ENCODE results near the gene SERP2.

The SERP2 gene

DNA sequence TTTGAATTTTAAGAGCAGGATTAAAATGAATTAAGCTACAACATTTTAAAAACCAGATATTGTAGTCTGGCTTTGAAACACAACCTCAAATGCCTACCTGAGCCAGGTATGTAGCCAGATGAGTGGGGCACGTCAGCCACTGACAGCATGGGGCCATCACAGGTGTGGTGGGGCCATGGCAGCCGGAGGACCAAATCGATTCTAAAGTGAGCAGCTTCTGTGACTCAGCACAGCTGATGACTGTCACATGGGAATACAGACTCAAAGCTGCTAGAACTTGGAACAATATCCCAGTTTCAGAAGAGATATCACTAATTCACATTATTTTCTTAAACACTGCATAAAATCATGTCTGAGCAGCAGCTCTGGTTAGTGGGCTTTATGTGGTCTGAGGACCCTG is 52.8 kb downstream of the SERP2 start:
- no peaks in the 10 kb centered on the region for H3K9me3 ChIP-seq
- H3K4me1 ChIP-seq: peaks cover 0 to 10% (median 0%) of the 10 kb centered on the region in 4 donors
- intact Hi-C loops (cut with DNase I; ENCODE audit: low total_unique reads): no loop called here
- H3K4me3 ChIP-seq: no peak overlapping the region
- H3K36me3 ChIP-seq: no peaks in the 10 kb centered on the region
- TF ChIP-seq CTCF (IDR thresholded peaks at IDR 0.05): no peak
- H3K27me3 ChIP-seq: no peaks in the 10 kb centered on the region
- no peak overlapping the region for H3K27ac ChIP-seq
- no peak for DNase-seq

DNA sequence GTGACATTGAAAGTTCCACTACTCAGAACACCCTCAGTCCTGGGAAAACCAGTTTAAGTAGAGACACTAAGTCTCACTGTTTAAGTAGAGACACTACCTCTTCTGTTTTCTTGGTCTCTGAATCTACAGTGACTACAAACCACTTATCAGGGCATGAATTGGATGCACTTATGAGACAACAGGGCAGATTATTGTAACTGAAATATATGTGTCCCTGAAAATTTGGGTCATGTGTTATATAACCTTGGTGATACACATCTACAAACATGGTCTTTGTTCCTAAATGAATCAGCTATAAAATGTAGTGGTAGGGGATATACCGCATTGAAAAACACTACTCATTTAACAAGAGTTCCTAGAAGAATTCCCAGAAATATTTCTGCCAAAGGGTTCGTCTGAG is 55.7 kb downstream of the SERP2 start:
- intact Hi-C loops (cut with DNase I; ENCODE audit: low total_unique reads): no loop called here
- H3K4me3 ChIP-seq: no peak overlapping the region

GRCh38 chr13:44431150-44431549 is 57.5 kb downstream of the SERP2 start:
- no peak overlapping the region for H3K4me3 ChIP-seq
- H3K27me3 ChIP-seq: no peaks in the 10 kb centered on the region
- no peak for DNase-seq
- H3K4me1 ChIP-seq: peaks cover 0 to 35% (median 1%) of the 10 kb centered on the region in 4 donors
- no peak for TF ChIP-seq CTCF (IDR thresholded peaks at IDR 0.05)
- intact Hi-C loops (cut with DNase I; ENCODE audit: low total_unique reads): no loop called here
- H3K36me3 ChIP-seq: peaks cover 16 to 31% (median 25%) of the 10 kb centered on the region in 3 donors
- H3K9me3 ChIP-seq: no peaks in the 10 kb centered on the region
- no peak overlapping the region for H3K27ac ChIP-seq

More for the DNA sequence above, 55.7 kb downstream of the SERP2 start:
- DNase-seq: no peak
- Histone ChIP-seq H3K27ac (peak overlapping the region in 1 of 2 donors; percentile 25), H3K36me3 (peaks cover 10 to 18% (median 14%) of the 10 kb centered on the region in 3 donors), H3K27me3 (no peaks in the 10 kb centered on the region), H3K4me1 (peaks cover 0 to 35% (median 1%) of the 10 kb centered on the region in 4 donors), H3K9me3 (no peaks in the 10 kb centered on the region)
- TF ChIP-seq CTCF (IDR thresholded peaks at IDR 0.05): no peak

GRCh38 chr13:44432650-44433049 is 59.0 kb downstream of the SERP2 start:
- no peak for TF ChIP-seq CTCF (IDR thresholded peaks at IDR 0.05)
- Histone ChIP-seq H3K27ac (peak overlapping the region; percentile 90 to 94), H3K27me3 (no peaks in the 10 kb centered on the region), H3K9me3 (no peaks in the 10 kb centered on the region), H3K36me3 (peaks cover 16 to 31% (median 25%) of the 10 kb centered on the region in 3 donors), H3K4me1 (peaks cover 0 to 36% (median 4%) of the 10 kb centered on the region in 4 donors), H3K4me3 (peak overlapping the region; percentile 63 to 84)
- DNase-seq: no peak
- intact Hi-C loops (cut with DNase I; ENCODE audit: low total_unique reads): no loop called here

DNA sequence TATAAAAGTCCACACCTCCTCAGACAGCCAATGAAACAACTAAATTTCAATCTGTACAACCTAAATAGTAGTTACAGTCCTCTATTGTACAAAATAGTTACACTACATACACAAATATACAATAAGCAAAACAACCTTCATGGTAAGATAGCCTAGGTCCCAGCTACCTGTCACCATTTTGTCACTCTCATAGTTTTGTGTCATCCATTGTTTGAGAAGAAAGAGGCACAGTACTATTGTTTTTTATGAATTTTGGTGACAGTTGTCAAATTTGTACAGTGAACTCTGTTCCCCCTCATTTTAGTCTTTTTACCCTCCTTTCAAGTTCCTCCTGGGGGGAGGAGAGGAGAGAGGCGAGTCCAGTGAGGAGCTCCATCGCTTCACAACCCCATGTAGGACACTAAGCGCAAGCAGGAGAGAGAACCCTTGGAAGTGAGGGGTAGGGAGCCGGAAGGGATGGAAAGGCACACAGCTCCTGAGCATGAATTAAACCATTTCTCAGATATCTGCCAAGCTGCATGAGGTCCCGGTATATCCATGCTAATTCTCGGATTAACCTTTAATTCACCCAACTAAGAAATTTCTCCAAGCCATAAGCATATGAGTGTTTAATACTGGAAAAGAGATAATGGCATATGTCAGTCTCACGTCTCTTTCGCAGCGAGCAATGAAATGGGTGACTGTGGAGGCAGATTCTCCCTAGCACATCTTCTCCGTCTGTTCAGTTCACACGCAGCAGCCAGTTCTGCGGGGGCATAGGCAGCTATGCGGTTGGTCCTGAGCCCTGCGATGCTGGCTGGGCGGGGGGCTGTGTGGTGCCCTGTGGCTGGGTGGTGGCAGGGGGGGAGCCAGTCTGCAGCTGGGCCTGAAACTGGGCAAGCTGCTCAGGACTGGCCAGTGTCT is 60.5 kb downstream of the SERP2 start:
- no peak for DNase-seq
- Histone ChIP-seq H3K9me3 (no peaks in the 10 kb centered on the region), H3K4me3 (peak overlapping the region; percentile 63 to 84), H3K4me1 (peaks cover 0 to 43% (median 6%) of the 10 kb centered on the region in 4 donors), H3K36me3 (peaks cover 16 to 31% (median 25%) of the 10 kb centered on the region in 3 donors), H3K27me3 (no peaks in the 10 kb centered on the region), H3K27ac (peak overlapping the region; percentile 90 to 94)
- TF ChIP-seq CTCF (IDR thresholded peaks at IDR 0.05): no peak
- intact Hi-C loops (cut with DNase I; ENCODE audit: low total_unique reads): loop anchor here (2.0 kb wide), 1 partner anchor 383 kb away; no protein-coding TSS in a partner anchor
